ENCODE measurements around the gene SEPTIN7.

DNA sequence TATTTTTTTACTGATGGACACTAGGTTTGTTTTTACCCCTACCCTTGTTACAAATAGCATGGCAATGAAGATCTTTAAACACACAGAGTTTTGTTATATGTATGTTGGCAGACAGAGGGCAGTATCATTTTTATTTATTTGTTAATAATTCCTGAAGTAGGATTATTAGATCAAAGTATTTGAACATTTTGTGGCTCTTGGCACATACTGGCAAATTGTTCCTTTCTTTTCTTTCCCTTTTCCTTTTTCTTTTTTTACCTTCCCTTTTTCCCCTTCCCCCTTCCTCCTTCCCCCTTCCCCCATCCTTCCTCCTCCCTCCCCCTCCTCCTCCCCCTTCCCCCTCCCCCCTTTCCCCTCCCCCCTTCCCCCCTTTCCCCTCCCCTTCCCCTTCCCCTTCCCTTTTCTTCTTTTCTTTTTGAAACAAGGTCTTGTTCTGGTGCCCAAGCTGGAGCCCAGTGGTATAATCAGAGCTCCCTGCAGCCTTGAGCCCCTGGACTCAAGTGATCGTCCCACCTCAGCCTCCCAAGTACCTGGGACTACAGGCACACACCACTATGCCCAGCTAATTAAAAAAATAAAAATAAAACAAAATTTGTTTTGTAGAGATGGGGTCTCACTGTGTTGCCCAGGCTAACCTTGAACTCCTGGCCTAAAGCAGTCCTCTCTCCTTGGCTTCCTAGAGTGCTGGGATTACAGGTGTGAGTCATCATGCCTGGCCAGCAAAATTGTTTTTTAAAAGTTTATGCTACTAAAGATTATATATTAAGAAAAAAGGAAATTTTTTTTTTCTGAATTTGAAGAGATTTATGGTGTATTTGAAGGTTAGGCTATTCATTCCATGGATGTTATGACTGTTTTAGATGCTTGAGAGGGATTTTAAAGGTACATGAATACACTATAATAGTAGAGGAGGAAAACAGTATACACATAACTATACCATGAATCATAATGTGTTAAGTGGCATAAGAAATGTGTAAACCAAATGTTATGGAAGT is 39.3 kb downstream of the SEPTIN7 start:
- no peak for TF ChIP-seq FOXM1 (IDR thresholded peaks at IDR 0.05; ENCODE audit: borderline replicate concordance)
- TF ChIP-seq TARDBP (IDR thresholded peaks at IDR 0.05), result no peak
- TF ChIP-seq BHLHE40 (IDR thresholded peaks at IDR 0.05; ENCODE audit: borderline replicate concordance), result no peak
- no peak for TF ChIP-seq ZNF384 (IDR thresholded peaks at IDR 0.05)
- TF ChIP-seq, protein P1, sequence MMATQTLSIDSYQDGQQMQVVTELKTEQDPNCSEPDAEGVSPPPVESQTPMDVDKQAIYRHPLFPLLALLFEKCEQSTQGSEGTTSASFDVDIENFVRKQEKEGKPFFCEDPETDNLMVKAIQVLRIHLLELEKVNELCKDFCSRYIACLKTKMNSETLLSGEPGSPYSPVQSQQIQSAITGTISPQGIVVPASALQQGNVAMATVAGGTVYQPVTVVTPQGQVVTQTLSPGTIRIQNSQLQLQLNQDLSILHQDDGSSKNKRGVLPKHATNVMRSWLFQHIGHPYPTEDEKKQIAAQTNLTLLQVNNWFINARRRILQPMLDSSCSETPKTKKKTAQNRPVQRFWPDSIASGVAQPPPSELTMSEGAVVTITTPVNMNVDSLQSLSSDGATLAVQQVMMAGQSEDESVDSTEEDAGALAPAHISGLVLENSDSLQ (IDR thresholded peaks at IDR 0.05), result no peak
- no peak for TF ChIP-seq SUZ12 (IDR thresholded peaks at IDR 0.05)
- no peak for TF ChIP-seq FOXA1 (IDR thresholded peaks at IDR 0.05)
- no peak for TF ChIP-seq L3MBTL2 (conservative IDR thresholded peaks at IDR 0.05)
- no peak for TF ChIP-seq SP1 (IDR thresholded peaks at IDR 0.05)
- TF ChIP-seq HDGF (IDR thresholded peaks at IDR 0.05; ENCODE audit: borderline replicate concordance), result no peak
- TF ChIP-seq FOXK2 (IDR thresholded peaks at IDR 0.05), result no peak
- no peak for TF ChIP-seq ARNT (IDR thresholded peaks at IDR 0.05)
- TF ChIP-seq NFRKB (IDR thresholded peaks at IDR 0.05), result no peak
